Caki2 (cell line): ENCODE data around the gene B3GNT3. TPM values are rescaled to one million over a fixed set of nuclear protein-coding genes. Genes with fewer than 3 reads are reported as not detected.
"Not testable (repeated sequence)": the region's sequence is repeated elsewhere in the genome, so short reads cannot be mapped to it uniquely, and the experiment has no call there.

ENCODE experiments used
- DNase-seq: peaks from one replicate; pipeline ENCODE4 v3.0.0-alpha.2; 2015; ENCODE audit warnings: low read depth
- in situ Hi-C: cut with HindIII; loops from 2 replicates; pipeline ENCODE4 v1.10.0; 2016; ENCODE audit warnings: low sequenced_read_pairs, low pct_unique_long_range_greater_than_20kb, mixed read lengths
- total RNA-seq: library from RNA; depleted of rRNA; stranded (reverse); fragments of >200 nt; shearing (Covaris generic); gene quantifications from 2 replicates; pipeline ENCODE4 v1.2.3, GENCODE V29; 2014; ENCODE audit warnings: low replicate concordance

Gene B3GNT3
- total RNA-seq, 1 experiment from 2014 or later: 9.8 TPM

- in situ Hi-C loops: no loop called here
- DNase-seq: peak; percentile 67
Measured at GRCh38 chr19:17762505-17763229, 32.3 kb upstream of the B3GNT3 start.

DNA sequence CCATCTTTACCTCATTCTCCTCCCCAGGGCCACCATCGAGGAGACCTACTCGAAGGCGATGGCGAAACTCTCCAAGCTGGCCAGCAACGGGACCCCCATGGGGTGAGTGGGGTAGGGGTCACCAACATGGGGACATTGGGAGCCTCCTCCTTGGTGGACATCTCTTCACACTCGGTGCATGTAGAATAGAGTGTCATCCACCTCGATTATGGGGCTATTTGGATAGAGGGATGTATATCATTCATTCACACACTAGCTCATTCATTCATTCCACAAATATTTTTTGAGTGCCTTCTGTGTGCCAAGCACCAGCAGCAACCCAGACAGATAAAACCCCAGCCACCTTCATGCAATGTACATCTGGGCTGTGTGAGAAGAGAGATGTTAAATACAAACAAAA lies 30.6 kb upstream of the B3GNT3 start:
- in situ Hi-C loops: no loop called here
- DNase-seq: no peak

DNA sequence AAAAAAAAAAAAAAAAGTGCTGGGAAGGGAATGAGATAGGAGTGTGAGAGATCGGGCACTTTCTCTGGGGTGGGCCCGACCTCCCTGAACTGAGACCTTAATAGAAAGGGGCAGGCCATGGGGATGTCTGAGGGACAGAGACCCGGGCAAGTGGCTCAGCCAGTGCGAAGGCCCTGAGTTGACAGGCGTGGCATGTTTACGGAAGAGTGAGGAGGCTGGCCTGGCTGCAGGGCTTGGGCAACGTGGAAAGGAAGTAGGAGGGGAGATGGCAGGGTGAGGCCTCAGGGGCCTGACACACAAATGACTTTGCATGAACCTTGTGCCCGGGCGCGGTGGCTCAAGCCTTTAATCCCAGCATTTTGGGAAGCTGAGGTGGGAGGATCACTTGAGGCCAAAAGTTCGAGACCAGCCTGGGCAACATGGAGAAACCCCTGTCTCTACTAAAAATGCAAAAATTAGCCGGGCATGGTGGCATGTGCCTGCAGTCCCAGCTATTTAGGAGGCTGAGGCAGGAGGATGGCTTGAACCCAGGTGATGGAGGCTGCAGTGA lies 29.8 kb upstream of the B3GNT3 start:
- peak; percentile 66 for DNase-seq
- in situ Hi-C loops: no loop called here

DNA sequence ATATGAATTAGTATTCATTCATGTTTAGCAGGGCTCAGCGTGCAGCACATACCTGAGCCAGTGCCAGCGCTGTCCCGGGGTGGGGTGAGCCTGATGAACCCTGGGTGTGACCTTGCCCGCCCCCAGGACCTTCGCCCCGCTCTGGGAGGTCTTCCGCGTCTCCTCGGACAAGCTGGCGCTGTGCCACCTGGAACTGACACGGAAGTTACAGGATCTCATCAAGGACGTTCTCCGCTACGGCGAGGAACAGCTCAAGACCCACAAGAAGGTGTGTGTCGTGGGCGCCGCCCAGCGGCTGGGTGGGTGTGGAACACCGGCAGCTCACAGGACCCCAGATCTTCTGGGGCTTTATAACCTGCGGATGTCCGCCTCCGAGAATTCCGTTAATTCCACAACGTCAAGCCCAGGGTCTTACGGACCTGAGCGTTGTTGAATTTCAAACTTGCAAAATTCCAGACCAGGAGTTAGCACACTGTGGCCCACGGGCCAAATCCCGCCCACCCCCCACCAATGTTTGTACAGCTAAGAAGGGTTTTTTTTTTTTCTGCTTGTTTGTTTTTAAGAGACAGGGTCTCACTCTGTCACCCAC lies 28.3 kb upstream of the B3GNT3 start:
- in situ Hi-C loops: no loop called here
- DNase-seq: peak; percentile 80

GRCh38 chr19:17767559-17767958 lies 27.4 kb upstream of the B3GNT3 start:
- in situ Hi-C loops: no loop called here

GRCh38 chr19:17770613-17771012 lies 24.3 kb upstream of the B3GNT3 start:
- in situ Hi-C loops: no loop called here
- DNase-seq: no peak

More at GRCh38 chr19:17767559-17767958, 27.4 kb upstream of the B3GNT3 start:
- no peak for DNase-seq

DNA sequence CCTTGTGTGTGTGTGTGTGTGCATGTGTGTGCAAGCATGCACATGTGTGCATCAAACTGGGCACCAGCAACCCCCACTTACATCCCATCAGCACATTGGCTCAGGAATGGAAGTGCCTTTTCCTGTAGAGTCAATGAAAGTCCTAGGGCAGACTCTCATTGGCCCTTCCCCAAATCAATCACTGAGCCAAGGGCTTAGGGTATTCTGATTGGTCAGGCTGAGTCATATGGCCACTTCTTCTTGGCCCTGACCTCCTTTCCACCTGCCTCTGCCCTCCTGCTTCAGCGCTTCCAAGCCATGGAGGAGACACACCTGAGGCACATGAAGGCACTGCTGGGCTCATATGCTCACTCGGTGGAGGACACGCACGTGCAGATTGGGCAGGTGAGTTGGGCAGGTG lies 22.8 kb upstream of the B3GNT3 start:
- in situ Hi-C loops: no loop called here
- no peak for DNase-seq

DNA sequence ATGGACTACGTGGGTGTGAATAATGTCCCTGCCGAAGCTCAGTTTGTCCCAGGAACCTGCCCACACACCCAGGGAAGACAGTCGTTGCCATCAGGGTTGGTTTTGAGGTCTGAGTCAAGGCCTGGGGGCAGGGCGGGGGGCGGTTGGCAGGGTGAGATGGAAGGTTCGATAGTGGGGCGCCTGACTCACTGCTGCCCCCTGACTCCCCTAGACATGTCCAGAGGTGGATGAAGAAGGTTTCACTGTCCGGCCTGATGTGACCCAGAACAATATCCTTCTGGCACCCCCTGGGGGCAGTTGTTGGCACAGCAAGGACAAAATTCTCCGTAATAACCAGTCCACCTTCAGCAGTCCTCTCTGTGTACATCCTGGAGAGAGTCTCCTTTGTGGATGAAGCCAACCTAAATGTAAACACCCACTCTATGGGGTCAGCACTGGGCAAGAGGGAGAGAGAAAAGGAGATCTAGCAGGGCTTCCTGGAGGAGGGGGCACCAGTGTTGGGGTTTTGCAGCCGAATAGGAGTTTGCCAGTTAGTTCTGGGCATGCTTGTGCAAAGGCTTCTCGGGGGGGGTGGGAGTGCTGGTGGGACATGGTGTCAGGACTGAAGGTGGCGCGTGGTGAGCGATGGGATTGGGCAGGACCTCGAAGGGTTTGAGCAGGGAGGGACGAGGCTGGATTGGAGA lies 19.6 kb upstream of the B3GNT3 start:
- in situ Hi-C loops: no loop called here
- peak; percentile 53 for DNase-seq

GRCh38 chr19:17775991-17776803 lies 18.7 kb upstream of the B3GNT3 start:
- no peak for DNase-seq
- in situ Hi-C loops: no loop called here

DNA sequence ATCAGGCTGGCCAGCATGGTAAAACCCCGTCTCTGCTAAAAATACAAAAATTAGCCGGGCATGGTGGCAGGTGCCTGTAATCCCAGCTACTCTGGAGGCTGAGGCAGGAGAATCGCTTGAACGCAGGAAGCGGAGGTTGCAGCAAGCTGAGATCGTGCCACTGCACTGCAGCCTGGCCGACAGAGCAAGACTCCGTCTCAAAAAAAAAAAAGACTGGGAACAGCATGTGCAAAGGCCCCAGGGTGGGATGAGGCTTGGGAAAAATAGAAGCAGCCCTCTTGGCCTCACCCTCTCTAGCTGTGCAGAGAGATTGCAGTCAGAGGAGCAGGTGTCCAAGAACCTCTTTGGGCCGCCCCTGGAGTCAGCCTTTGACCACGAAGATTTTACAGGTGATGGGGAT lies 17.1 kb upstream of the B3GNT3 start:
- DNase-seq, in situ Hi-C loops: not testable (repeated sequence)

DNA sequence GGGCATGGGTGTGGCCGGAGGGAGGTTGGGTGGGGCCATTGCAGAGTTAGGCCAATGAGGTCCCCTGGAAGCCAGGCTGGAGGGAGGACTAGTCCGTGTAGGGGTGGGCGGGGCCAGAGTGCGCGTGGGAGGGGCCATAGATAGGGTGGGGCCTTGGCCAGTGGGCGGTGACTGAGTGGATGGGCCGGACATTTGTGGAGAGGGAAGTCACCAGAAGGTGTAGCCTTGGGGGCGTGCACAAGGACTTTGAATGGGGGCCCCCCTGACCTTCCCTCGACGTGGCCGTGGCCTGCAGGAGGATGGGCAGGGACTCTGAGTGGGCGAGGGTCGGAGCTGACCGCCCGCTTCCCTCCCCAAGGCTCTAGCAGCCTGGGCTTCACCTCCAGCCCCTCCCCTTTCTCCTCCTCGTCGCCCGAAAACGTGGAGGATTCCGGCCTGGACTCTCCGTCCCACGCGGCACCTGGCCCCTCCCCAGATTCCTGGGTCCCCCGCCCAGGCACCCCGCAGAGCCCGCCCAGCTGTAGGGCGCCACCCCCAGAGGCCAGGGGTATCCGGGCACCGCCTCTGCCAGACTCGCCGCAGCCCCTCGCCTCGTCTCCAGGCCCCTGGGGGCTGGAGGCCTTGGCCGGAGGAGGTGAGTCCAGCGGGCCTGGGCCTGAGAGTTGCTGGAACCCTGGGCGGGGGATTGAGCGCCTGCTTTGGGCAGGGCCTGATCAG lies 16.5 kb upstream of the B3GNT3 start:
- DNase-seq: peak; percentile 95
- in situ Hi-C loops: no loop called here

DNA sequence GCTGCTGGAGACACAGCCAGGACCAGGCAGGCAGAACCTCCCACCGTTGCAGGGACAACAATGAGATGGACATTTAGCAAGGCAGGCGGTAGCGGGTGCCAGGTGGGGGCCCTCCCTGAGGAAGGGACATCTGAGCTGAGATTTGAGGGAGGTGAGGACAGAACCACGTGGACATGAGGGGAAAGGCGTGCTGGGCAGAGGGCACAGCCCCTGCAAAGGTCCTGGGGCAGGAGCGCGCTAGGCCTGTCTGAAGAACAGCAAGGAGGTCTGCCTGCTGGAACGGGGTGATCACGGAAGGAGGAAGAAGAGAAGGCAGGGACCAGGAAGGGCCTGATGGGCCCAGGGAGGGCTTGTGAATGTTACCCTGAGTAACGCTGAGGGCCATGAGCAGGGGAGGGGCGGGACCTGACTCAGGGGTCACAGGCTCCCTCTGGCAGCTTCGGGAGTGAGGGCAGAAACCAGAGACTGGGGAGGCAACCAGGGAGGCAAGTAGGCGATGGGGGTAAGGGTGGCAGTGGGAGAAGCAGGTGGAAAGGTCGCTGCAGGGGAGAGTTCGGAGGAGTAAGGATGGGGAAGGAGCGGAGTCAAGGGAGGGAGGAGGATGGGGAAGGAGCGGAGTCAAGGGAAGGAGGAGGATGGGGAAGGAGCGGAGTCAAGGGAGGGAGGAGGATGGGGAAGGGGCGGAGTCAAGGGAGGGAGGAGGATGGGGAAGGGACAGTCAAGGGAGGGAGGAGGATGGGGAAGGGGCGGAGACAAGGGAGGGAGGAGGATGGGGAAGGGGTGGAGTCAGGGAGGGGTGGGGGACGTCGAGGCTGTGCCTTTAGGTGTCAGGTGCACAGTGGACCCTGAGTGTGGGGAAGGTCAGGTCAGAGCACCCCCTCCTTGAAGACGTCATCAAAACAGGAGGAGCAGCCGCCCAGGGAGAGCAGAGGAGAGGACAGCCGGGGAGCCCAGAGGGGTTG lies 15.7 kb upstream of the B3GNT3 start:
- peak; percentile 97 for DNase-seq
- in situ Hi-C loops: no loop called here

GRCh38 chr19:17780781-17781180 lies 14.2 kb upstream of the B3GNT3 start:
- in situ Hi-C loops: no loop called here
- no peak for DNase-seq

DNA sequence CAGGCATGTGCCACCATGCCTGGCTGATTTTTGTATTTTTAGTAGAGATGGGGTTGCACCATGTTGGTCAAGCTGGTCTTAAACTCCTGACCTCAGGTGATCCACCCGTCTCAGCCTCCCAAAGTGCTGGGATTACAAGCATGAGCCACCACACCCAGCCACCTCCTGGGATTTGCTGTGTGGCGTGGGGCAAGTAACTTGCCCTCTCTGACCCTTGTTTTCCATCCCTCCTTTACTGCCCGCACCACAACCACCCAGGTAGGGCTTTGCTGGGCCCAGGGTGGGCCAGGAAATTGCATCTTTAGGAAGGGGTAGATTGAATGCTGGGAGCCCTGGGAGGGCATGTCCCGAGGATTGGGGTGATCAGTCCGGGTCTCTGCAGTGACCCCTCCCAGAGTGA lies 11.2 kb upstream of the B3GNT3 start:
- in situ Hi-C loops, DNase-seq: not testable (repeated sequence)

GRCh38 chr19:17784201-17785008 lies 10.5 kb upstream of the B3GNT3 start:
- in situ Hi-C loops: no loop called here
- peak; percentile 50 for DNase-seq

DNA sequence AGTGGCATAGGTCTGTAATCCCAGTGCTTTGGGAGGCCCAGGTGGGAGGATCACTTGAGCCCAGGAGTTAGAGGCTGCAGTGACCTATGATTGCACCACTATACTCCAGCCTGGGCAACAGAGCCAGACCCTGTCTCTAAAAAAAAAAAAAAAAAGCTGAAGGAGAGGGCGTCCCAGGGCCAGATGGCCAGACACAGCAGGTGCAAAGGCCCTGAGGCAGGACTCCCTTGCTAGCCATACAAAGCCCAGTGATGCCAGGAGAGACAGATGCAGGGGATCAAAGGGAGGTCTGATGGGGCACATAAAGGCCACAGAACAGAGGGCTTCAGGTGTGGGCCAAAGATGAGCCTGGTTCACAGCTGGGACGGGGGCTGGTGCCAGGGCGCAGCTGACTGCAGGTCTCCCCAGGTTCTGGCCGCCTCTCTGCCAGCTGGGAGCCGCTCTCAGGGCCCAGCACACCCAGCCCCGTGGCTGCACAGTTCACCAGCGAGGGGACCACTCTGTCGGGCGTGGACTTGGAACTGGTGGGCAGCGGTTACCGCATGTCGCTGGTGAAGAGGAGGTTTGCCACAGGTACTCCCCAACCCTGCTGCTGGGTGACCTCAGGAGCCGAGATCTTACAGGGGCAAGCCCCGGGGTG lies 7.5 kb upstream of the B3GNT3 start:
- DNase-seq: no peak
- in situ Hi-C loops: no loop called here
